NOMO-1 treated with dmso at 0.1 percent for 144 hours (cell line): Measurements from ENCODE around the gene ME3.

ENCODE experiments used
- DNase-seq: peaks from one replicate; lab custom pipeline; 2025; ENCODE audit not compliant: unreplicated experiment; lab: John Stamatoyannopoulos, UW

Gene ME3

GRCh38 chr11:86589856-86590589 lies 82.4 kb downstream of the ME3 start:
- DNase-seq, result no peak

DNA sequence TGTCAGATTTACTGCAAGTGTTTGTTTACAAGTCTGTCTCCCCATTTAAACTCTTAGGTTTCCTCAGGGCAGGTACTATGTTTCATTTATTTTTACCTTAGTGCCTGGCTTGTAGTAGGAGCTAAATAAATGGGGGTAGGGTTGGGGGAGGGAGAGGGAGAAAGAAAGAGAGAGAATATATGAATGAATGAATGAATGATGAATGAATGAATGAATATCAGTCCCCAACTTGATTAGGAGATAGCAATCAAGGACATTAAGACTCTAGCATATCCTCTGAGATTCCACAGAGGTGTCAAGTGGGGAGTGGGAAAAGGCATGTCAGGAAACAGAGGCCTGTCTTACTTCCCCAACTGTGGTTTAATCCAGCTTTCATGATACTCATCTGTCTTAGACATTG lies 83.2 kb downstream of the ME3 start:
- no peak for DNase-seq

DNA sequence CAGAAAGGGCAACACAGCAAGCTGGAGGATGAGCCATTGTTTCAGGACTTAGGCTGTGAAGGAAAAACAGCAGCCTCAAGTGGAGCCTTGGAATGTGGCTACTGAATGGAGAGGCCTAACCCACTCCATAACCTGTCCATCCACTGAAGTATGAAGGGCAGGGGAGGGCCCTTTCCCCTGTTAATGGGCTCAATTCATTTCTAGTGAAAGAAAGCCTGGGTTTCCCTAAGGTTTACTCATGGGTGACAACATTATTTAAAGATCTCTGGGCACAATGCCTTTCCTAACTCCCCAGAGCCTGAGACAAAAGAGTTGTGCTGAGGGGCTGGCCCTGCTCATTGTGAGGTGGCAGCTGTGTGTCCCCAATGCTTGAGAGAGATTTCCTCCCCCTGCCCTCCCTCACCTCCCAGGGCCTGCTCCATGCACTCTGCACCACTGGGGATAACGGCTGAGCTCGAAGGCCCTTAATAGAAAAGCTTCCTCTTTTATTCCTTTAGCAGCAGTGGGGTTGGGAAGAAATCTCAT lies 83.8 kb downstream of the ME3 start:
- no peak for DNase-seq

DNA sequence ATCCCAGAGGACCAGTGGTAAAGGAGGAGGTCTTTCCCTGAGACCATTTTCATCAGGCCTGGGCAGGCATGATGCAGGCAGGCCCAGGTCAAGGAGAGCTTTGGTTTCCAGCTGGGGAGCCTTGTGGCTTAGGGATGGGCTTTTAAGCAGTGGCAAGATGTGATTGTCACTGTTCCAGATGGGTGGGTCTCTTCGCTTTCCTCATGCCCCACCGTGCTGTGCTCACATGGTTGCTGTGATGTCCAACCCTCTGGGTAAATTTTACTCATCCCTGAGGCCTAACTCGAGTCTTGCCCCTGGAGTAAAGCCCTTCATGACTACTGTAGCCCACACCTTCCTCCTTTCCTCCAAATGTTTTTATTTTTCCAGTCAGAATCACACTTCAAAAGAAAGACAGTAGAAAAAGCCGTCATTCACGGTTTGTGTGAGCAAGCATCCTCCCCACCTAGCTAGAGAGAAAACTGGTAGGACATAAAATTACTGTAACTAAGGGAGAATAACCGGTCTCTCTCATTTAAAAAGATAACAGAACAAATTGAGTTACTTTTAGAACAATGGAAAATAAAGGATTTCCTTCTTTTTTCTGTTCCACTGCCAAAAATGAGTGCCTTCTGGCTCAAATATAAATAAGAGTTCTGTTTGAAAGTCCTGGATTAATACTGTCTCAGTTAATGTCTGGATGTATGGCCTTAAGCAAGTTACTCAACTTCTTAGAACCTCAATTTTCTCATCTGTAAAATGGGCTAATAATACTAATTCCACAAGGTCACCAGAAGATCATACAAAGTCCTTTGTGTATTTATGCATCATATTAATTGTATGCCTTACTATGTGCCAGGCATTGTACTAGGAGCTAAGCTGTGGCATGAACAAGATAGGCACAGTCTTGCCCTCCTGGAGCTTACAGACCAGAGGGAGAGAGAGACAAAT lies 84.9 kb downstream of the ME3 start:
- no peak for DNase-seq

GRCh38 chr11:86586307-86586706 lies 86.1 kb downstream of the ME3 start:
- DNase-seq, result no peak

DNA sequence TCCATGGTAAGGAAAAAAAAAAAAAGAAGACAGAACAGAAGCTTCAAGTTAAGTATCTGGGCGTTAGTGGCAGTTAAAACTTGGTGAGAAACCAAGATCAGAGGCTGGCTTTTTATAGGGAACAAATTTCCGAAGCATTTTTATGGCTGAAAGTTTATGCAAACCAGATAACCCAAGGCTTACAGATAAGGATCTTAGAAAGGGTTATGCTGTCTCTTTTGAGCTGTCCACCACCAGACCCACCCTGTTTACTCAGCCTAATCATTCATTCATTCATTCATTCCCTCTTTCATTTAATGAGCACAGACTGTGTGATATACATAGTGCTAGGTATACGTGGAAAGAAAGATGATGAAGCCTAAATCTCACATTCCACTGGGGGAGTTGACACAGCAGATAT lies 89.5 kb downstream of the ME3 start:
- DNase-seq, result no peak

- DNase-seq, result no peak
These were observed 91.9 kb downstream of the ME3 start for GRCh38 chr11:86580535-86580934.

DNA sequence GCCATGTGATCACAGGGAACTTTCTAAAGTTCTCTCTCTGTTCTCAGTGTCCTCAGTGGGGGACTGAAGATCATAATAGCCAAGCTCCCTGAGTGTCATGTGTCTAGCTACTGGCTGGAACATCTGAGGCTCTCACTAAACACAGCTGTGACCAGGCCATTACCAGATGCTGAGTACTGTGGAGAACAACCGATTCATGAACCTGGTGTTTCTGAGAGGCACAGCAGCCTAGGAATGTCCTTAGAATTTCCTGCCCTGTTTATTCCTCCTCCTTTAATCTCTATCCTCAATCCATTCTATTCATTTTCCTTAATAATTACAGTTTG lies 93.0 kb downstream of the ME3 start:
- no peak for DNase-seq

DNA sequence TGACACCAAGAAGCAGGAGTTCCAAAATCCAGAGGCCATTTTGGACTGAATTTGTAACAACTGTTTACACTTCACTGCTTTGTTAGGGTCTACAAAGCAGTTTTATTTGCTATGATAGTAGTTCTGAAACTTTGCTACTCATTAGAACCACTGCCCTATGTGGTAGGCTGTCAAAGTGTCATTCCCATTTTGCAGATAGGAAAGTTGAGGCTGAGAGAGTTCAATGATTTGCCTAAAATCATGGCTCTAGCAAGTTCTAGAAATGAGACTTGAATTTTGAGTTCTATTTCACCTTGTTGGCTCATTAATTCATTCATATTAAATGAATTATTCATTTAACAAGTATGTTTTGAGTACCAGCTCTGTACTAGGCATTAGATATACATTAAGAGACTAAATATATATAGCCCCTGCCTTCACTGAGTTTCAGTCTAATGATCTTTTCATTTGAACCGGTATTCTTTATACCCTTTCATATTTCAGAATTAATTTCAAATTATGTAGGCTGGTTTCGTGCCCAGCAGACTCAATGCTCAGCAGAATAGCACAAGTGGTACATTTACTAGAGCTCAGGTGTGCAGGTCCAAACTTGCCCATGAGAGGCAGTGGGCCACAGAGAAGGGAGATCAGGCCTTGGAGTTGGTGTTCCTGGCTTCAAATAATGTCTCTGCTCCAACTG lies 93.5 kb downstream of the ME3 start:
- DNase-seq, result no peak

DNA sequence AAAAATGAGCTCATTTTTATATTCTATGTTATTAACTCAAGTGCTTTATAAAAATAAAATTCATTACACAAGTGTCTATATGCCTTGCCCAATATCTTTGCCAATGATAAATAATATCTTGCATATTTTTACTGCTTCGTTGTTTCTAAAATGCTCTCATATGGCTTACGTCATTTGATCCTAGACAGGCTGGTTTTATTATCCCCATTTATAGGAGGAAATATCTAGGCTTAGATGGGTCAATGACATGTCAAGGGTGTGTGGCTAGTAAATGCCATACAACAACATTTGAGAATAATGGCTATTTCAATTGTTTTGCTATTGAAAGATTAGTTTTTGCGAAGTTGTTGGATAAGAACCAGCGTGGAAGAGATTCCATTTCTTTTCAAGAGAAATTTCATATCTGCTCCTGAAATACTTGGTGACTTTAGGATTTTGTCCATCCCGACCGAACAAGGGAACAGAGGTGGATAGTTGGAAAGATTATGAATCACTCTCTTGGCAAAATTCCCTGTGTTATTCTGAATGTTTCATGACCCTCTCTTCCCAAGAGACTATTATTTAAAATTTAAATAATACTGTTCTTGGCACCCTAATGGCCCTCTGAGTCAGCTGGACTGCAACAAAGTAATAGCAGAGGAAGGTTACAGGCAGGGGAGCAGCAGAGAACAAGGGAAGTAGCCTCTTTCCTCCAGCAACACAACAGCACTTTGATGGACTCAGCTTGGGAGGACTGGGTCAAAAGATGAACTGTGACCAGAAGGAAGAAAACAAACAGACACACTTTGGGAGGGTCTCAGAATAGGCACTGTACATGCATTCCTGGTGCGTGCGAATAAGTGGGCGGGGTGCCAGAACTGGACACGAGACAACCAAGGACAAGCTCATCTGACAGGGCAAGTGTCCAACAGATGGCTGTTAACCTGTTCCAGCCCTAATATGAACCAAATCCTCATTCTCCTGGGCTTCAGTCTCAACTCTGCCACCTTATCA lies 94.5 kb downstream of the ME3 start:
- no peak for DNase-seq

DNA sequence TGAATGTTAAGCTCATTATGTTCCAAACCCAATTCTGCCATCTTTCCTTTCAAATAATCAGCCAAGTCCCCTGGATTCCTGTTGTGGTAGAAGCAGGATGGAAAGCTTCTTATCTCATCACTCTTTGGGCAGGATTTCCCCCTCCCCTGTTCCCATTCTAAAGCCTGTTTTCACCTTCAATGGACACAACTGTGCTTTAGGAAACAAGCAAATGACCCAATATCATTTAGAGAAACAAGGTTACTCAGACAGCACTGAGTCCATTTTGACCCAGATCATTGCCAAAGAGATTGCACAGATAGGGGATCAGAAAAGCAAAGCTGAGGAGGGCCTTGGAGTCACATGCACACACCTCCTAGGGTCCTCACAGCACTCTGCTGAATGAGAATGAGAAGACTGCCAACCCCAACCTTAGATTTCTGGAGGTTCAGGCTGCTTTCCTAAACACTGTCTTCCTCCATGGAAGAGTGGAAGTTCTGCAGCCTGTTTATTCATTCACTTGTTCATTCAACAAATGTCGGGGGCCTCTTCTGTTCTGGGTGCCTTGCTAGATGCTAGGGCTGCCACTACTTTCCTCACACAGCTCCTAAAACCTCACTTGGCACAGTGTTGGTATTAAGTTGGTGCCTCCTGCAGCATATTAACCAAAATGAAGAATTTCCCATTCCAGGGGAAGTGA lies 95.3 kb downstream of the ME3 start:
- no peak for DNase-seq

- DNase-seq, result no peak
These were observed 96.5 kb downstream of the ME3 start for GRCh38 chr11:86575927-86576326.

- no peak for DNase-seq
These were observed 97.1 kb downstream of the ME3 start for GRCh38 chr11:86575208-86575855.

- no peak for DNase-seq
These were observed 97.8 kb downstream of the ME3 start for GRCh38 chr11:86574493-86575207.

DNA sequence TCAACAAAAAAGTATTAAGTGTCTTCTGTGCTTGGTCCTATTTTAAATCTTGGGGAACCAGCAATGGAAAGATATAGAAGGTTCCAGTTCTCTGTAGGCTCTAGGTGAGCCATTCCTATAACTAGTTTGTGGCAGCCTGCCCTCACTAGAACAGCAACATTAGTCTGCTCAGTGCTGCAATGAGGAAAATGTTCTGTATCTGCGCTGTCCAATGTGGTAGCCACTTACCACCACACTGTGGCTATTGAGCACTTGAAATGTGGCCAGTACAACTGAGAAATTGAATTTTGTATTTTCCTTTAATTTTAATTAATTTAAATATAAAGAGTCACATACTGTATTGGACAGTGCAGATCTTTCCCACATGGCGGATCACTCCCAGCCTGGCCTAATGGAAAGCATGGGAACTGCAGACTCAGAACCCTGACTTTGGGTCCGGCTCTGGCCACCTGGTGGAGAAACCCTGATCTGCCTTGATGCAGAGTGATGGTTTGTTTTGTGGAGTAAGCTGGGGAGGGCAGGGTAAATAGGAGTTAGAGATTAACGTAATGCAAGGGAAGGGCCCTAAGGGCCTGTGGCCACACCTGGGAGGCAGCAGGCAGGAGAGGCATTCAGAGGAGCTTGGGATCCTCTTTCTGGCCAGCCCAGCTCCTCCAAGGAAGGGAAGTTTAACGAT lies 101.0 kb downstream of the ME3 start:
- no peak for DNase-seq

DNA sequence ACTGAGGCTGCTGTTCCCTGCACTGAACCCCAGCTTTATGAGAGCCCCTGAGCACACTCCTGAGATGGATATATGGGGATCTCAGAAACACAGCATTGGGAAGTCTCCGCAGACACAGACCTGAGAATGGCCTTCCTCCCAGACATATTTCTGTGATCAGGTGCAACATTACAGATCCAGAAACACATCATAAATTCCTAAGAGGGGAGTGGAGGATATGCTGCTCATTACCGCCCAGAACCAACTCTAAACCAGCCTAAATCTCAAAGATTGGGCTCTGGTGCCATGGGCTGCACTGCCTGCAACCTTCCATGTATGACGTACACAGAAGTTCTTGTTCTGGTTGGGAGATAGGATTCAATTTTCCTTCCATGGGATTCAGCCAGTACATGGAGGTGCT lies 102.0 kb downstream of the ME3 start:
- DNase-seq, result no peak

DNA sequence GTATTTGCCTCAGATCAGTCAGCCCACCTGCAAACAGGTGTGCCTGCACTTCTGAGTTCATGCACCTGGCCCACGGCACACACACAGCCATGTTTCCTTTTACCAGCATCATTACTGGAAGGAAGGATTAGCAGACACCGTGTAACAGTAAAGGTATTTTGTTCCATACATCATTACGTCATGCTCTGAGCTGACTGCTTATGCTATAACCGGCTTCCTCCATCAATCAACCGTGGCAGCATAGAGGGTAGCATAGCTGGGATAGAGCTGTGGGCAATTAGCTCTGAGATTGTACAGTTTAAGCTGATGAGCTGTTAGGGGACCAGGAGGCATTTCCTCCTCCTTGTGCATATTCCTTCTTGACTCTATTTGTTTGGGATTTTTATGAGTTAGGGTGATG lies 102.4 kb downstream of the ME3 start:
- DNase-seq, result no peak

DNA sequence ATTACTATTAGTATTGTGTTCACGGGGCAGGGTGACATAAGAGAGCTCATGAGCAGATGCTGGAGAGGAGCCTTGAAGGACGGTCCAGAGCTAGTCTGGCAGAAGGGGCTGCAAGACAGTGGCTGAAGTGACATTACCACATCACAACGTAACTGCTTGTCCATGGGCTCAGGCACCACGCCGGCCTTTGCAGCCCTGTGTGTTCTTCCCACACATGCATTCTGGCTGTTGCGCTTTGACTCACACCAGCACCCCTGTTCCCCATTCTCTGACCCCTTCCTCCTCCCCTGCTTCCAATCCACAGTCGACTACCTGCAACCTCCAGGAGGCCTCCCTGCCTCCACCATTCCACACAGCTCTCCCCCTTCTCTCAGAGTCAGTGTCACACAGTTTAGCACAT lies 103.3 kb downstream of the ME3 start:
- no peak for DNase-seq
